Osteoblast (primary cell): ENCODE measurements around the gene RELB. TPM values are rescaled to one million over a fixed set of nuclear protein-coding genes. Genes with fewer than 3 reads are reported as not detected.

Source experiments
- DNase-seq: peaks from one replicate; pipeline ENCODE4 v3.0.0; 2011; ENCODE audit warnings: low spot score, mixed read lengths; ENCODE audit not compliant: insufficient read length; ENCODE audit errors: missing footprints
- H2AFZ ChIP-seq: 2 replicates; pipeline ENCODE4 v1.6.0; 2011; ENCODE audit warnings: mild to moderate bottlenecking, low read length
- H3K27ac ChIP-seq: 2 replicates; pipeline ENCODE4 v1.5.1; 2011; ENCODE audit warnings: mild to moderate bottlenecking, low read depth, low read length, moderate library complexity
- H3K27me3 ChIP-seq: 2 replicates; pipeline ENCODE4 v1.6.0; 2012; ENCODE audit warnings: mild to moderate bottlenecking, control low read depth, inconsistent platforms, low read length, moderate library complexity; ENCODE audit not compliant: insufficient read depth
- H3K36me3 ChIP-seq: 2 replicates; pipeline ENCODE4 v1.5.1; 2011; ENCODE audit warnings: mild to moderate bottlenecking, low read length, control low read depth, moderate library complexity; ENCODE audit not compliant: insufficient read depth
- H3K4me1 ChIP-seq: 2 replicates; pipeline ENCODE4 v1.5.1; 2011; ENCODE audit warnings: mild to moderate bottlenecking, low read length, control low read depth, moderate library complexity; ENCODE audit not compliant: insufficient read depth
- H3K4me2 ChIP-seq: 2 replicates; pipeline ENCODE4 v1.6.0; 2011; ENCODE audit warnings: mild to moderate bottlenecking, low read length; ENCODE audit not compliant: insufficient read depth
- H3K4me3 ChIP-seq: fragments of 200-600 bp; sonication (generic); 3 replicates; pipeline ENCODE4 v1.5.1; 2012; ENCODE audit warnings: mild to moderate bottlenecking, low read length, inconsistent platforms; ENCODE audit not compliant: insufficient read depth
- H3K79me2 ChIP-seq: 2 replicates; pipeline ENCODE4 v1.6.0; 2012; ENCODE audit warnings: mild to moderate bottlenecking, low read length, control low read depth, inconsistent platforms; ENCODE audit not compliant: insufficient read depth
- H3K9me3 ChIP-seq: 2 replicates; pipeline ENCODE4 v1.5.1; 2011; ENCODE audit warnings: low read depth, low read length, control low read depth
- H4K20me1 ChIP-seq: 2 replicates; pipeline ENCODE4 v1.6.0; 2012; ENCODE audit warnings: mild to moderate bottlenecking, low read length, control low read depth; ENCODE audit not compliant: insufficient read depth
- small RNA-seq: library from RNA; depleted of rRNA; stranded (forward); fragments of <200 nt; gene quantifications from one replicate; pipeline ENCODE3, GENCODE V24; 2012
- total RNA-seq: library from RNA; depleted of rRNA; stranded (reverse); fragments of >200 nt; gene quantifications from 2 replicates; pipeline ENCODE4 v1.2.3, GENCODE V29; 2012
- TF ChIP-seq, protein P1 (sequence below): IDR thresholded peaks from 2 replicates; pipeline ENCODE4 v1.5.1; 2011; ENCODE audit warnings: mild to moderate bottlenecking, low read depth, low read length, moderate library complexity; ENCODE audit errors: extremely low read depth

The RELB gene
- total RNA-seq, 1 donor, result 9.8 TPM

DNA sequence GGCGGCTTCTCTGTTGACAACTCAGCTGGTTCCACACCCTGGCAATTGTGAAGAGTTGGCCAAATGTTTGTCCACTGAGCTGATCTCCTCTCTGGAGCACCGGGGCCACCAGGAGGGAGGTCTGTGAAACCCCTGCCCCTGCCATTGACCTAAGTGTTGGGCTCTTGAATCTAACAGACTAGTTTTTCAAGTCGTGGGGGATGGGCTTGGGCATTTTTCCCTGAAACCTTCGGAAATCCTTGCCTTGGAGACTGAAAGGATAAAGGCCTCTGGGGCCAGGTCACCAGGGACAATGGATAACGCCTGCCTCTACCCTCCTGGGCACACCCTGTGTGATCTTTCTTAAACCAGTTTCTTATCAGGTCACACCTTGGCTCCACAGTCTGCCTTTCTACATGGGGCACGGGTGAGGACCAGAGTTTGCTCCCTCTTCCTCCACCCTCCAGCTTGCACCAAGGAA lies 78.7 kb downstream of the RELB start:
- Histone ChIP-seq H3K27ac (peak overlapping the region; percentile 75), H3K4me3 (peak overlapping the region; percentile 92), H2AFZ (peak overlapping the region; percentile 92), H3K27me3 (no peaks in the 10 kb centered on the region), H3K36me3 (peaks cover 14% of the 10 kb centered on the region), H3K4me2 (peak overlapping the region; percentile 80), H4K20me1 (peaks cover 12% of the 10 kb centered on the region), H3K9me3 (no peaks in the 10 kb centered on the region), H3K4me1 (peaks cover 16% of the 10 kb centered on the region), H3K79me2 (peaks cover 49% of the 10 kb centered on the region)
- peak; percentile 80 for DNase-seq
- TF ChIP-seq, protein P1, sequence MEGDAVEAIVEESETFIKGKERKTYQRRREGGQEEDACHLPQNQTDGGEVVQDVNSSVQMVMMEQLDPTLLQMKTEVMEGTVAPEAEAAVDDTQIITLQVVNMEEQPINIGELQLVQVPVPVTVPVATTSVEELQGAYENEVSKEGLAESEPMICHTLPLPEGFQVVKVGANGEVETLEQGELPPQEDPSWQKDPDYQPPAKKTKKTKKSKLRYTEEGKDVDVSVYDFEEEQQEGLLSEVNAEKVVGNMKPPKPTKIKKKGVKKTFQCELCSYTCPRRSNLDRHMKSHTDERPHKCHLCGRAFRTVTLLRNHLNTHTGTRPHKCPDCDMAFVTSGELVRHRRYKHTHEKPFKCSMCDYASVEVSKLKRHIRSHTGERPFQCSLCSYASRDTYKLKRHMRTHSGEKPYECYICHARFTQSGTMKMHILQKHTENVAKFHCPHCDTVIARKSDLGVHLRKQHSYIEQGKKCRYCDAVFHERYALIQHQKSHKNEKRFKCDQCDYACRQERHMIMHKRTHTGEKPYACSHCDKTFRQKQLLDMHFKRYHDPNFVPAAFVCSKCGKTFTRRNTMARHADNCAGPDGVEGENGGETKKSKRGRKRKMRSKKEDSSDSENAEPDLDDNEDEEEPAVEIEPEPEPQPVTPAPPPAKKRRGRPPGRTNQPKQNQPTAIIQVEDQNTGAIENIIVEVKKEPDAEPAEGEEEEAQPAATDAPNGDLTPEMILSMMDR, result no peak

DNA sequence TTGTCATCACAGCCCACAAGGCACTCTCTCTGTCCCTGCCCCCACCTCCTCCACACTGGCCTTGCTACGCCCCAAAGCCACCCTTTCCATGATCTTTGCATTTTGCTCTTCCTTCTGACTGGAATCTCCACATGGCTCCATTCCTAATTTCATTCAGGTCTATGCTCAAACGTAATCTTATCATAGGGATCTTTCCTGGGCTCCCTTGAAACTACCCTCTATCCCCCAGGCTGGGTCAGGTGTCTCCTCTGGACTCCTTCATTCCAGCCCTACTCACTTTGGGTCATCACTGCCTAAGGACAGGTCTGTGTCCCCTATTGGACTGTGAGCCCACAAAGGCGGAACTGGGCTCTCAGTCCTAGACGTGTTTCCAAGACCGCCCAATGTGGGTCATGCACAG lies 80.9 kb downstream of the RELB start:
- Histone ChIP-seq H4K20me1 (peaks cover 16% of the 10 kb centered on the region), H3K4me3 (no peak overlapping the region), H3K4me2 (no peak overlapping the region), H3K36me3 (peaks cover 22% of the 10 kb centered on the region), H3K27ac (no peak overlapping the region), H2AFZ (no peak overlapping the region), H3K4me1 (peaks cover 13% of the 10 kb centered on the region), H3K79me2 (peaks cover 64% of the 10 kb centered on the region), H3K27me3 (no peaks in the 10 kb centered on the region), H3K9me3 (no peaks in the 10 kb centered on the region)
- TF ChIP-seq, protein P1, result no peak
- no peak for DNase-seq

DNA sequence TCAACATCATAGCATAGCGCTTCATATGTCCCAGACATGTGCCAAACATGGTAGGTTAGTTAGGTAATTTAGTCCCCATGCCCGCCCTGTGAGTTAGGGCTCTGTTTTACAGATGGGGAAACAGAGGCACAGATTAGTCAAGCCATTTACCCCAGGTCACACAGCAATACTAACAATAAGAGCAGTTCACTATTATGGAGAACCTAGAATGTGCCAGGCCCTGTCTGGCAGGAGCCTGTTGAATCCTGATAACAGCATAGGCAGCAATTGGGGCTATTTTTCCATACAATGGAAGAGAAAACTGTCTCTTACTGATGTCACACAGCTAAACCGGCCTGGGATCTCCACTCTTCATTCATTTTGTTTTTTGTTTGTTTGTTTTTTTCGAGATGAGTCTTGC lies 85.2 kb downstream of the RELB start:
- no peak overlapping the region for H3K27ac ChIP-seq
- H3K36me3 ChIP-seq, result peaks cover 37% of the 10 kb centered on the region
- no peaks in the 10 kb centered on the region for H3K9me3 ChIP-seq
- H3K4me1 ChIP-seq, result peaks cover 5% of the 10 kb centered on the region
- H3K4me2 ChIP-seq, result no peak overlapping the region
- peak; percentile 35 for DNase-seq
- TF ChIP-seq, protein P1, result no peak
- H3K27me3 ChIP-seq, result no peaks in the 10 kb centered on the region
- peaks cover 53% of the 10 kb centered on the region for H3K79me2 ChIP-seq
- peaks cover 13% of the 10 kb centered on the region for H4K20me1 ChIP-seq
- H2AFZ ChIP-seq, result no peak overlapping the region
- no peak overlapping the region for H3K4me3 ChIP-seq

DNA sequence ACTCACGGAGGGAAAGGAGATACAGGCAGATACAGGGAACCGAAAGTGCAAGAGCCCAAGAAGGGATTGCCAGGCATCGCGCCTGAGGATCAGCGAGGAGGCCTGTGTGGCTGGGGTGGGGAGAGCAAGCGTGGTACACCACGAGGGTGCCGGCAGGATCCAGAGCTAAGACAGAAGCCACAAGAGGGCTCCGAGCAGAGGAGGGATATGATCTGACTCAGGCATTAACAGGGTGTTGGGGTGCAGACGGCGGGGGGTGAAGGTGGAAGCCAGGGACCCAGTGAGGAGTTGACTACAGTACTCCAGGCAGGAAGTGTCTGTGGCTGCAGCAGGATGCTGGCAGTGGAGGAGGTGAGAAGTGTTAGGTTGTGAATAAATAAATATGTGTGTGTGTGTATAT lies 86.3 kb downstream of the RELB start:
- Histone ChIP-seq H3K9me3 (no peaks in the 10 kb centered on the region), H3K27ac (no peak overlapping the region), H3K79me2 (peaks cover 43% of the 10 kb centered on the region), H3K36me3 (peaks cover 26% of the 10 kb centered on the region), H2AFZ (no peak overlapping the region), H3K4me1 (peaks cover 10% of the 10 kb centered on the region), H3K4me3 (no peak overlapping the region), H3K4me2 (no peak overlapping the region), H3K27me3 (no peaks in the 10 kb centered on the region), H4K20me1 (peaks cover 4% of the 10 kb centered on the region)
- TF ChIP-seq, protein P1, result no peak
- peak; percentile 23 for DNase-seq

Small RNA genes lying within 50 kb of the gene (small RNA-seq; reads per million reads assigned to genes)
- not detected for gene RNU6-611P

Other genes with a start within 250 kb of the RELB start
- not detected in 2 replicates for gene CBLC, start 223.6 kb upstream of the RELB start, total RNA-seq
- 4.3 and 4.4 TPM in 2 replicates for gene BCAM, start 192.4 kb upstream of the RELB start, total RNA-seq
- gene NECTIN2, start 155.2 kb upstream of the RELB start, total RNA-seq, result 38.9 and 46.0 TPM in 2 replicates
- gene TOMM40, start 110.2 kb upstream of the RELB start, total RNA-seq, result 28.3 and 31.8 TPM in 2 replicates
- gene APOE, start 95.7 kb upstream of the RELB start, total RNA-seq, result 44.5 and 46.6 TPM in 2 replicates
- gene APOC1, start 86.9 kb upstream of the RELB start, total RNA-seq, result 1.2 and 1.4 TPM in 2 replicates
- gene APOC4, start 59.2 kb upstream of the RELB start, total RNA-seq, result not detected in 2 replicates
- not detected in 2 replicates for gene APOC2, start 55.4 kb upstream of the RELB start, total RNA-seq
- 45.2 and 61.3 TPM in 2 replicates for gene CLPTM1, start 46.1 kb upstream of the RELB start, total RNA-seq
- 17.0 and 17.1 TPM in 2 replicates for gene CLASRP, start 37.6 kb downstream of the RELB start, total RNA-seq
- gene ZNF296, start 75.0 kb downstream of the RELB start, total RNA-seq, result under 0.01 TPM in 1 of 2 replicates, not detected in the other
- 8.3 and 14.8 TPM in 2 replicates for gene GEMIN7, start 77.8 kb downstream of the RELB start, total RNA-seq
- 43.9 and 53.6 TPM in 2 replicates for gene PPP1R37, start 91.7 kb downstream of the RELB start, total RNA-seq
- gene NKPD1, start 159.5 kb downstream of the RELB start, total RNA-seq, result 0.29 TPM in 1 of 2 replicates, not detected in the other
- 13.8 and 17.4 TPM in 2 replicates for gene TRAPPC6A, start 176.8 kb downstream of the RELB start, total RNA-seq
- 7.2 and 10.0 TPM in 2 replicates for gene BLOC1S3, start 177.3 kb downstream of the RELB start, total RNA-seq
- gene EXOC3L2, start 243.9 kb downstream of the RELB start, total RNA-seq, result not detected in 2 replicates
- 16.2 and 18.1 TPM in 2 replicates for gene MARK4, start 249.8 kb downstream of the RELB start, total RNA-seq